GM10266 (cell line): ENCODE data around the gene CXCL6.

Experiments
- DNase-seq: peaks from one replicate; pipeline ENCODE4 v3.0.0; 2012; ENCODE audit errors: extremely low spot score
- TF ChIP-seq, protein P1 (sequence below): IDR thresholded peaks from 2 replicates; pipeline ENCODE4 v1.5.1; 2012; ENCODE audit warnings: mild to moderate bottlenecking, low read depth; ENCODE audit not compliant: control insufficient read depth, insufficient read depth; ENCODE audit errors: missing control alignments

CXCL6 gene

GRCh38 chr4:73836373-73837279 lies at the start of gene CXCL6:
TSS of gene CXCL6 (plus strand) at chr4:73836678. CDS start at chr4:73836751, 73 bp downstream.
- DNase-seq: no peak
- TF ChIP-seq, protein P1, sequence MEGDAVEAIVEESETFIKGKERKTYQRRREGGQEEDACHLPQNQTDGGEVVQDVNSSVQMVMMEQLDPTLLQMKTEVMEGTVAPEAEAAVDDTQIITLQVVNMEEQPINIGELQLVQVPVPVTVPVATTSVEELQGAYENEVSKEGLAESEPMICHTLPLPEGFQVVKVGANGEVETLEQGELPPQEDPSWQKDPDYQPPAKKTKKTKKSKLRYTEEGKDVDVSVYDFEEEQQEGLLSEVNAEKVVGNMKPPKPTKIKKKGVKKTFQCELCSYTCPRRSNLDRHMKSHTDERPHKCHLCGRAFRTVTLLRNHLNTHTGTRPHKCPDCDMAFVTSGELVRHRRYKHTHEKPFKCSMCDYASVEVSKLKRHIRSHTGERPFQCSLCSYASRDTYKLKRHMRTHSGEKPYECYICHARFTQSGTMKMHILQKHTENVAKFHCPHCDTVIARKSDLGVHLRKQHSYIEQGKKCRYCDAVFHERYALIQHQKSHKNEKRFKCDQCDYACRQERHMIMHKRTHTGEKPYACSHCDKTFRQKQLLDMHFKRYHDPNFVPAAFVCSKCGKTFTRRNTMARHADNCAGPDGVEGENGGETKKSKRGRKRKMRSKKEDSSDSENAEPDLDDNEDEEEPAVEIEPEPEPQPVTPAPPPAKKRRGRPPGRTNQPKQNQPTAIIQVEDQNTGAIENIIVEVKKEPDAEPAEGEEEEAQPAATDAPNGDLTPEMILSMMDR: no peak

DNA sequence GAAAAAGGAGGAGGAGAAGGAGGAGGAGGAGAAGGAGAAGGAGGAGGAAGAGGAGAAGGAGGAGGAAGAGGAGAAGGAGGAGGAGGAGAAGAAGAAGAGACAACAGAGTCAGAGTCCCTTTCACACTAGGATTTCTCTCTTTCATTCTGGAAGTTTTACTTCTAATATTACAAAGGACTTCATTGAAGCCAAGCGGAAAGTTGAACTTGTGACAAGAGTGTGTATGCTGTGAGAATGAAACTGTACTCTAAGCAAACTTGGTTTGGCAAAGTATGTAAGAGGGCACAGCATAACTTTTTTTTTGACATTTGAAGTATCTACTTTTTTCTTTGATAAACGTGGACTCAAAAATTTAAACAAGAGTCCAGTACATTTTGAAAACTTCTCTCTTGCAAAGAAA lies 48.1 kb upstream of the CXCL6 start:
- TF ChIP-seq, protein P1: no peak
- no peak for DNase-seq

DNA sequence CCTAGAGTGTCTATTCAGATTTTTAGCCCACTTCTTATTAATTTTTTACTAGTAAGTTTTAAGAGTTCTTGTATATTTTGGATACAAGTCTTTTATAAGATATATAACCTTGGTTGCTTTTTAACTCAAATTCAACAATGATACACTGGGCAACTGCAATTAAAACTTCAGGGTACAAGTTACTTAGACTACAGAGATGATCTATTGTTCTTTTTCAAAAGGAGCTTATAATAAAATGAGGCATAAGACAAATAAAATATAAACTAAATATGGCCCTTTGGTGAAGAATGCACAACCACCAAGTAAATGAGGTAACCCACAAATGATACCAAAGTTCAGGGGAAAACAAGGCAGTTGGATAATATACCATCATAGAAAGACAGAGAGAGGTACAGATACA lies 37.6 kb upstream of the CXCL6 start:
- no peak for DNase-seq
- TF ChIP-seq, protein P1: no peak

GRCh38 chr4:73800206-73800605 lies 36.3 kb upstream of the CXCL6 start:
- TF ChIP-seq, protein P1: no peak
- DNase-seq: no peak

DNA sequence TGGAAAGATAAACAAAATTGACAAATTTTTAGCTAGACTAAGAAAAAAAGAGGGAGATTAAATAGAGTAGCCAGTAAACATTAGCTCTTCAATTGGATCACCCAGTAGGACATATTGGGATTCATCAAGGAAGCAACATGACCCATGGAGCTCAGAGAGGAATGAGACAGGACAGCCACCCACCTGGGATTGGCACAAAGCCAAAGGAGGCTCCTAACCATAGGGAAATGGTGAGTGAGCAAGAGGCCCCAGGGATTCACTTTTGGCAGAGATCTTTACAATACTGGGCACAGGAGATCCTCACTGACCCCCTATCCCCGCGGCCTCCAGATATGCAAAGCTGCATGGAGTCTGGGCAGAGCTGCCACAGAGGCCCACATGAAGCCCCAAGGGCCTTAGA lies 34.8 kb upstream of the CXCL6 start:
- no peak for DNase-seq
- TF ChIP-seq, protein P1: no peak

DNA sequence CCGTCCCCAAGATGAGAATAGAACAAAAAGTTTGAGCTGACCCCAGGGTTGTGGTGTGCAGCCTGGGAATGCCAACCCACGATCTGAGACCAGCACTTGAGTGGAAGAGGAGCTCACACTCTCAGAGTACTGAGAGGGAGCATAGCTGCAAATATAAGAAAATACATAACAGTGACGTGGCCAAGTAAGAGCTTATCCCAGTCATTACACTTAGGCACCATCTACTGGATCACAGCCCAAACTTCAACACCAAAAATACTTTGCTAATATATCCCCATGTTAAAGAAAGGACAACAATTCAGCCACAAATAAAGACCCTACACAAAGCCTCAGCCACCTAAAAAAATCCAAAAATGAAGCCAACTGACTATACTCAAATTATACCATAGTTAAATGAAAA lies 33.3 kb upstream of the CXCL6 start:
- TF ChIP-seq, protein P1: no peak
- no peak for DNase-seq

GRCh38 chr4:73810191-73810590 lies 26.3 kb upstream of the CXCL6 start:
- no peak for DNase-seq
- TF ChIP-seq, protein P1: no peak
